Astrocyte (in vitro differentiated cells and primary cell): ENCODE data around the gene ZNF674. TPM values are rescaled to one million over a fixed set of nuclear protein-coding genes. Genes with fewer than 3 reads are reported as not detected.
"Not testable (repeated sequence)": the region's sequence is repeated elsewhere in the genome, so short reads cannot be mapped to it uniquely, and the experiment has no call there.

ENCODE experiments used
- DNase-seq: peaks from one replicate; pipeline ENCODE4 v3.0.0-alpha.2; 2010; ENCODE audit warnings: low read depth
- FAIRE-seq: peaks from 2 replicates; lab custom pipeline; 2011; peaks lifted over from hg19 to GRCh38; lab: Jason Lieb, UNC
- H2AFZ ChIP-seq: 2 replicates; pipeline ENCODE4 v1.6.0; 2012; ENCODE audit warnings: low read depth, low read length, inconsistent platforms
- H3K27ac ChIP-seq: 2 replicates; pipeline ENCODE4 v1.5.1; 2011; ENCODE audit warnings: low read depth, low read length, inconsistent platforms
- H3K27me3 ChIP-seq: 2 replicates; pipeline ENCODE4 v1.6.0; 2011; ENCODE audit warnings: low read length, inconsistent platforms; ENCODE audit not compliant: insufficient read depth
- H3K36me3 ChIP-seq: 2 replicates; pipeline ENCODE4 v1.5.1; 2011; ENCODE audit warnings: low read length, inconsistent platforms; ENCODE audit not compliant: insufficient read depth
- H3K4me1 ChIP-seq: 2 replicates; pipeline ENCODE4 v1.5.1; 2011; ENCODE audit warnings: low read length, inconsistent platforms; ENCODE audit not compliant: insufficient read depth
- H3K4me2 ChIP-seq: 2 replicates; pipeline ENCODE4 v1.6.0; 2012; ENCODE audit warnings: low read length, inconsistent platforms
- H3K4me3 ChIP-seq: 2 replicates; pipeline ENCODE4 v1.5.1; 2011; ENCODE audit warnings: low read depth, mild to moderate bottlenecking, low read length, inconsistent platforms; ENCODE audit not compliant: insufficient read depth
- H3K79me2 ChIP-seq: 2 replicates; pipeline ENCODE4 v1.6.0; 2012; ENCODE audit warnings: mild to moderate bottlenecking, low read length, inconsistent platforms; ENCODE audit not compliant: insufficient read depth
- H3K9ac ChIP-seq: 2 replicates; pipeline ENCODE4 v1.6.0; 2012; ENCODE audit warnings: mild to moderate bottlenecking, low read length, inconsistent platforms
- H3K9me3 ChIP-seq: 2 replicates; pipeline ENCODE4 v1.5.1; 2012; ENCODE audit warnings: low read depth, mild to moderate bottlenecking, low read length, inconsistent platforms; ENCODE audit not compliant: insufficient read depth
- H4K20me1 ChIP-seq: 2 replicates; pipeline ENCODE4 v1.6.0; 2012; ENCODE audit warnings: low read length, inconsistent platforms; ENCODE audit not compliant: insufficient read depth
- H3K27ac Mint-ChIP-seq: one replicate; pipeline ENCODE4 v1.8.0; 2021; ENCODE audit warnings: mild to moderate bottlenecking, mixed read lengths; ENCODE audit not compliant: unreplicated experiment
- H3K27me3 Mint-ChIP-seq: one replicate; pipeline ENCODE4 v1.8.0; 2021; ENCODE audit warnings: low read depth, mixed read lengths; ENCODE audit not compliant: unreplicated experiment
- H3K36me3 Mint-ChIP-seq: one replicate; pipeline ENCODE4 v1.8.0; 2021; ENCODE audit warnings: low read depth, mixed read lengths; ENCODE audit not compliant: unreplicated experiment
- H3K4me1 Mint-ChIP-seq: one replicate; pipeline ENCODE4 v1.8.0; 2021; ENCODE audit warnings: low read depth, mixed read lengths; ENCODE audit not compliant: unreplicated experiment
- H3K4me3 Mint-ChIP-seq: one replicate; pipeline ENCODE4 v1.8.0; 2021; ENCODE audit warnings: mild to moderate bottlenecking, moderate library complexity, mixed read lengths; ENCODE audit not compliant: unreplicated experiment
- H3K9me3 Mint-ChIP-seq: one replicate; pipeline ENCODE4 v1.8.0; 2021; ENCODE audit warnings: mild to moderate bottlenecking, mixed read lengths; ENCODE audit not compliant: unreplicated experiment
- CTCF ChIP-seq: IDR thresholded peaks from 2 replicates; pipeline ENCODE4 v1.5.1; 2011; ENCODE audit warnings: low read depth, mild to moderate bottlenecking, inconsistent platforms, low read length, moderate library complexity; ENCODE audit not compliant: insufficient read depth
- EZH2 ChIP-seq: IDR thresholded peaks from 2 replicates; pipeline ENCODE4 v1.6.1; 2012; ENCODE audit warnings: mild to moderate bottlenecking, low read length, inconsistent platforms; ENCODE audit not compliant: insufficient read depth
- total RNA-seq: library from RNA; stranded (reverse); gene quantifications from 2 replicates; pipeline ENCODE4 v1.2.1, GENCODE V29; 2021

ZNF674 gene
- total RNA-seq, 1 donor from 2014 or later, result 5.5 TPM

DNA sequence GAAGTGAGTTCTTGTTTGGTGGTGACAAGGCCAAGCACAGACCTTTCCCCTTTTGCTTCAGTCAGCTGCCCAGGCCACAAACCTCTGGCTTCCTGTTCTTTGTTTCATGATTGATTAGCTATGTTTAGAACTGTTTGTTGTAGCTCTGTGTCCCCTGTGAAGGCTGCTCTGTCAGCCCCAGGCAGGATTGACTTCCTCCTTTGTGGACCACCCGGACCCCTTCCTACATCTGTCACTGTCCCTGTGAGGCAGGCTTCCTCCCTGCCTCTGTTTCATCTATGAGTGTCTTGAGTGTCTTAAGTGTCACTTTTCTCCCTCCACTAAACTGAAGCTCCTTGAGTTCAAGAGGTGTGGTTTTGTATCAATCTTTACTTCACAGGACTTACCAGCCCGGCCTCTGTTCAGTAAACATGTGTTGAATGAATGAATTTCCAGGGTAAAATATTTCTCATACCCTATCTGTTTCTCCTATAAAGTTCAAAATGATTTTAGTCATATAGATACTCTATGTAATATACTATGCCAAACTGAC lies 83.5 kb downstream of the ZNF674 start:
- H3K27me3 ChIP-seq, result no peaks in the 10 kb centered on the region
- H3K9me3 ChIP-seq, result no peaks in the 10 kb centered on the region
- H3K27ac ChIP-seq, result no peak overlapping the region
- H3K4me1 ChIP-seq, result no peaks in the 10 kb centered on the region
- H3K4me3 Mint-ChIP-seq, result no peak overlapping the region
- DNase-seq (no peak), FAIRE-seq (peak; percentile 55)
- no peaks in the 10 kb centered on the region for H3K79me2 ChIP-seq
- no peak overlapping the region for H3K4me3 ChIP-seq
- peaks cover 3% of the 10 kb centered on the region for H3K4me1 Mint-ChIP-seq
- peaks cover 10% of the 10 kb centered on the region for H3K36me3 ChIP-seq
- no peak for TF ChIP-seq EZH2
- TF ChIP-seq CTCF, result no peak
- peaks cover 3% of the 10 kb centered on the region for H3K9me3 Mint-ChIP-seq
- H3K4me2 ChIP-seq, result no peak overlapping the region
- H3K9ac ChIP-seq, result no peak overlapping the region
- no peaks in the 10 kb centered on the region for H3K27me3 Mint-ChIP-seq
- no peak overlapping the region for H2AFZ ChIP-seq
- H3K27ac Mint-ChIP-seq, result no peak overlapping the region
- H3K36me3 Mint-ChIP-seq, result peaks cover 12% of the 10 kb centered on the region
- H4K20me1 ChIP-seq, result no peaks in the 10 kb centered on the region

- not testable (repeated sequence) for H3K36me3 ChIP-seq, H3K27ac Mint-ChIP-seq, H3K4me3 Mint-ChIP-seq
Measured at GRCh38 chrX:46460801-46461659, 84.2 kb downstream of the ZNF674 start.

DNA sequence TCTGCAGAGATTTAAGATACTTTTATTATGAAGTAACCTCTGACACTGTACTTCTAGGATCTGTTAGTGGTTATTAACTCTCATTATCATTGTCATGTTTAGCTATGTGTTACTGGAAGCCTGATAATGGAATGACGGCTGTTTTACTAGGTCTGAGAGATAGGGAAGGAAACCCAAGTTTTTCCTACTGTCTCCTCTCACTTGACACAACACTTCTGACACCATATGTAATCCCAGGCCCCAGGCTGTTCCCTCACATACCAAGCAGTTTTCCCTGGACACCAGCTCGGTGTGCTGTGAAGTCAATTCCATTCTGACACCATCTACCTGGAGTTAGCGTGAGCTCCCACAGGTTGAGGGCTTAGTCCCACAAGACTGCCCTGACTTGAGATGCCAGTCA lies 85.6 kb downstream of the ZNF674 start:
- Mint-ChIP-seq H3K27me3 (no peaks in the 10 kb centered on the region), H3K9me3 (no peaks in the 10 kb centered on the region), H3K4me1 (peaks cover 3% of the 10 kb centered on the region), H3K27ac (no peak overlapping the region), H3K36me3 (peaks cover 7% of the 10 kb centered on the region), H3K4me3 (no peak overlapping the region)
- Histone ChIP-seq H3K27ac (no peak overlapping the region), H2AFZ (no peak overlapping the region), H4K20me1 (no peaks in the 10 kb centered on the region), H3K4me2 (no peak overlapping the region), H3K9ac (no peak overlapping the region), H3K36me3 (peaks cover 5% of the 10 kb centered on the region), H3K4me3 (no peak overlapping the region), H3K79me2 (no peaks in the 10 kb centered on the region), H3K4me1 (no peaks in the 10 kb centered on the region), H3K27me3 (no peaks in the 10 kb centered on the region), H3K9me3 (no peaks in the 10 kb centered on the region)
- no peak for DNase-seq
- no peak for FAIRE-seq
- TF ChIP-seq CTCF, result no peak
- TF ChIP-seq EZH2, result no peak

More at GRCh38 chrX:46460801-46461659, 84.2 kb downstream of the ZNF674 start:
- not testable (repeated sequence) for H3K9ac ChIP-seq, H3K4me2 ChIP-seq, H3K4me1 Mint-ChIP-seq, H3K79me2 ChIP-seq, H3K9me3 Mint-ChIP-seq, DNase-seq, H3K27me3 ChIP-seq, H3K4me1 ChIP-seq, H2AFZ ChIP-seq, H3K27ac ChIP-seq, H3K27me3 Mint-ChIP-seq, H3K9me3 ChIP-seq, H4K20me1 ChIP-seq, H3K4me3 ChIP-seq
- H3K36me3 Mint-ChIP-seq, result peaks cover 10% of the 10 kb centered on the region
- peak; percentile 54 for FAIRE-seq
